Measurements from ENCODE around the gene ETFB. TPM values are rescaled to one million over a fixed set of nuclear protein-coding genes. Genes with fewer than 3 reads are reported as not detected.

Gene ETFB
- total and polyA plus RNA-seq, 4 donors, result 129 to 713 (median 467) TPM

DNA sequence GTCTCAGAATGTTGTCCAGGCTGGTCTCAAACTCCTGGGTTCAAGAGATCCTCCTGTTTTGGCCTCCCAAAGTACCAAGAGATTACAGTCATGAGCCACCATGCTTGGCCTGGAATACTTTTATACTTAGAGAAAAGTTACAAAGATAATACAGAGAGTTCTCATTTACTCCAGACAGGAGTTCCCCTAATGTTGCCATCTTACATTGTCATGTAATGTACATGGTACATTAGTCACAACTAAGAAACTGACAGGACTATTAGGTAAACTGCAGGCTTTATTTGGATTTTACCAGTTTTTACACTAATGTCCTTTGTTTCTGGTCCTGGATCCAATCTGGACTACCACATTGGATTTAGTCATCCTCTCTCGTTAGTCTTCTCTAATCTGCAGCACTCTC is 26.5 kb upstream of the ETFB start:
- Histone ChIP-seq H3K4me3 (ENCODE audit: low read depth in 1 of 3, low read length in 3 of 3) (no peak overlapping the region), H3K27ac (ENCODE audit: low read depth in 1 of 2, low read length in 2 of 2) (no peak overlapping the region), H3K9me3 (ENCODE audit: control insufficient read depth in 4 of 4, low read length in 3 of 4) (no peaks in the 10 kb centered on the region), H3K9ac (ENCODE audit: low read depth in 1 of 2, low read length in 2 of 2) (no peak overlapping the region), H3K27me3 (ENCODE audit: control insufficient read depth in 4 of 4, insufficient read depth in 4 of 4, low read length in 3 of 4) (no peaks in the 10 kb centered on the region), H3K36me3 (ENCODE audit: control insufficient read depth in 4 of 4, insufficient read depth in 3 of 4, low read depth in 1 of 4, low read length in 3 of 4) (no peaks in the 10 kb centered on the region), H3K4me1 (ENCODE audit: control insufficient read depth in 4 of 4, insufficient read depth in 4 of 4, low read length in 3 of 4) (peaks cover 2 to 8% (median 5%) of the 10 kb centered on the region in 4 donors)
- 70% methylated on average over 1 of the region's 1 CpG for WGBS
- TF ChIP-seq SP1 (IDR thresholded peaks at IDR 0.05) (no peak), HNF4G (IDR thresholded peaks at IDR 0.05) (no peak), ATF3 (IDR thresholded peaks at IDR 0.05) (no peak), FOXA2 (IDR thresholded peaks at IDR 0.05) (no peak)
- no peak for DNase-seq (ENCODE audit: low spot score)

GRCh38 chr19:51391073-51391611 is 25.0 kb upstream of the ETFB start:
- Histone ChIP-seq H3K4me3 (ENCODE audit: low read depth in 1 of 3, low read length in 3 of 3) (no peak overlapping the region), H3K27ac (ENCODE audit: low read depth in 1 of 2, low read length in 2 of 2) (no peak overlapping the region), H3K27me3 (ENCODE audit: control insufficient read depth in 4 of 4, insufficient read depth in 4 of 4, low read length in 3 of 4) (no peaks in the 10 kb centered on the region), H3K4me1 (ENCODE audit: control insufficient read depth in 4 of 4, insufficient read depth in 4 of 4, low read length in 3 of 4) (peaks cover 2 to 8% (median 5%) of the 10 kb centered on the region in 4 donors), H3K9ac (ENCODE audit: low read depth in 1 of 2, low read length in 2 of 2) (no peak overlapping the region), H3K36me3 (ENCODE audit: control insufficient read depth in 4 of 4, insufficient read depth in 3 of 4, low read depth in 1 of 4, low read length in 3 of 4) (no peaks in the 10 kb centered on the region), H3K9me3 (ENCODE audit: control insufficient read depth in 4 of 4, low read length in 3 of 4) (no peaks in the 10 kb centered on the region)
- 73% methylated on average over 8 of the region's 8 CpGs for WGBS
- TF ChIP-seq RAD21 (IDR thresholded peaks at IDR 0.05) (no peak), FOXA2 (IDR thresholded peaks at IDR 0.05) (no peak), MAX (IDR thresholded peaks at IDR 0.05) (no peak), FOXA1 (IDR thresholded peaks at IDR 0.05) (no peak), RXRA (IDR thresholded peaks at IDR 0.05) (no peak)
- no peak for DNase-seq (ENCODE audit: low spot score)

GRCh38 chr19:51389143-51389542 is 23.0 kb upstream of the ETFB start:
- Histone ChIP-seq H3K4me1 (ENCODE audit: control insufficient read depth in 4 of 4, insufficient read depth in 4 of 4, low read length in 3 of 4) (peaks cover 0 to 4% (median 0%) of the 10 kb centered on the region in 4 donors), H3K27me3 (ENCODE audit: control insufficient read depth in 4 of 4, insufficient read depth in 4 of 4, low read length in 3 of 4) (no peaks in the 10 kb centered on the region), H3K4me3 (ENCODE audit: low read depth in 1 of 3, low read length in 3 of 3) (no peak overlapping the region), H3K36me3 (ENCODE audit: control insufficient read depth in 4 of 4, insufficient read depth in 3 of 4, low read depth in 1 of 4, low read length in 3 of 4) (no peaks in the 10 kb centered on the region), H3K9me3 (ENCODE audit: control insufficient read depth in 4 of 4, low read length in 3 of 4) (no peaks in the 10 kb centered on the region), H3K9ac (ENCODE audit: low read depth in 1 of 2, low read length in 2 of 2) (no peak overlapping the region), H3K27ac (ENCODE audit: low read depth in 1 of 2, low read length in 2 of 2) (no peak overlapping the region)
- TF ChIP-seq MAX (IDR thresholded peaks at IDR 0.05) (no peak), REST (IDR thresholded peaks at IDR 0.05) (no peak), RXRA (IDR thresholded peaks at IDR 0.05) (no peak), JUND (IDR thresholded peaks at IDR 0.05) (no peak), HNF4A (conservative IDR thresholded peaks at IDR 0.05) (no peak), ATF3 (IDR thresholded peaks at IDR 0.05) (no peak), RAD21 (IDR thresholded peaks at IDR 0.05) (no peak), YY1 (IDR thresholded peaks at IDR 0.05) (no peak), ZBTB33 (IDR thresholded peaks at IDR 0.05) (no peak), FOXA1 (IDR thresholded peaks at IDR 0.05) (no peak), HNF4G (IDR thresholded peaks at IDR 0.05) (no peak), SP1 (IDR thresholded peaks at IDR 0.05) (no peak), TAF1 (conservative IDR thresholded peaks at IDR 0.05) (no peak), EGR1 (IDR thresholded peaks at IDR 0.05; ENCODE audit: low read depth in 2 of 2) (no peak), FOXA2 (IDR thresholded peaks at IDR 0.05) (no peak), NR2F2 (IDR thresholded peaks at IDR 0.05) (no peak)
- TF ChIP-seq, protein P1, sequence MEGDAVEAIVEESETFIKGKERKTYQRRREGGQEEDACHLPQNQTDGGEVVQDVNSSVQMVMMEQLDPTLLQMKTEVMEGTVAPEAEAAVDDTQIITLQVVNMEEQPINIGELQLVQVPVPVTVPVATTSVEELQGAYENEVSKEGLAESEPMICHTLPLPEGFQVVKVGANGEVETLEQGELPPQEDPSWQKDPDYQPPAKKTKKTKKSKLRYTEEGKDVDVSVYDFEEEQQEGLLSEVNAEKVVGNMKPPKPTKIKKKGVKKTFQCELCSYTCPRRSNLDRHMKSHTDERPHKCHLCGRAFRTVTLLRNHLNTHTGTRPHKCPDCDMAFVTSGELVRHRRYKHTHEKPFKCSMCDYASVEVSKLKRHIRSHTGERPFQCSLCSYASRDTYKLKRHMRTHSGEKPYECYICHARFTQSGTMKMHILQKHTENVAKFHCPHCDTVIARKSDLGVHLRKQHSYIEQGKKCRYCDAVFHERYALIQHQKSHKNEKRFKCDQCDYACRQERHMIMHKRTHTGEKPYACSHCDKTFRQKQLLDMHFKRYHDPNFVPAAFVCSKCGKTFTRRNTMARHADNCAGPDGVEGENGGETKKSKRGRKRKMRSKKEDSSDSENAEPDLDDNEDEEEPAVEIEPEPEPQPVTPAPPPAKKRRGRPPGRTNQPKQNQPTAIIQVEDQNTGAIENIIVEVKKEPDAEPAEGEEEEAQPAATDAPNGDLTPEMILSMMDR (IDR thresholded peaks at IDR 0.05; ENCODE audit: low read depth, low read length, missing input control), result no peak
- no peak for DNase-seq (ENCODE audit: low spot score)
- 86% methylated on average over 14 of the region's 14 CpGs for WGBS

Measured in liver (tissue), 9 donors.